Renal pelvis (tissue), 4 donors: ENCODE results near the gene B4GALT4. TPM values are rescaled to one million over a fixed set of nuclear protein-coding genes. Genes with fewer than 3 reads are reported as not detected.
"Not testable (repeated sequence)": the region's sequence is repeated elsewhere in the genome, so short reads cannot be mapped to it uniquely, and the experiment has no call there.

ENCODE experiments used
- DNase-seq: peaks from one replicate; pipeline ENCODE4 v3.0.0-alpha.2; 2013
- polyA plus RNA-seq, 3 donors: library from polyadenylated mRNA; unstranded; fragments of 120-200 nt; gene quantifications; one replicate each; pipeline ENCODE4 v1.2.1, GENCODE V29; 2013; ENCODE audit not compliant: insufficient read length in 3 of 3

The B4GALT4 gene
- polyA plus RNA-seq, 3 donors: 30.8 to 37.9 (median 31.5) TPM

DNA sequence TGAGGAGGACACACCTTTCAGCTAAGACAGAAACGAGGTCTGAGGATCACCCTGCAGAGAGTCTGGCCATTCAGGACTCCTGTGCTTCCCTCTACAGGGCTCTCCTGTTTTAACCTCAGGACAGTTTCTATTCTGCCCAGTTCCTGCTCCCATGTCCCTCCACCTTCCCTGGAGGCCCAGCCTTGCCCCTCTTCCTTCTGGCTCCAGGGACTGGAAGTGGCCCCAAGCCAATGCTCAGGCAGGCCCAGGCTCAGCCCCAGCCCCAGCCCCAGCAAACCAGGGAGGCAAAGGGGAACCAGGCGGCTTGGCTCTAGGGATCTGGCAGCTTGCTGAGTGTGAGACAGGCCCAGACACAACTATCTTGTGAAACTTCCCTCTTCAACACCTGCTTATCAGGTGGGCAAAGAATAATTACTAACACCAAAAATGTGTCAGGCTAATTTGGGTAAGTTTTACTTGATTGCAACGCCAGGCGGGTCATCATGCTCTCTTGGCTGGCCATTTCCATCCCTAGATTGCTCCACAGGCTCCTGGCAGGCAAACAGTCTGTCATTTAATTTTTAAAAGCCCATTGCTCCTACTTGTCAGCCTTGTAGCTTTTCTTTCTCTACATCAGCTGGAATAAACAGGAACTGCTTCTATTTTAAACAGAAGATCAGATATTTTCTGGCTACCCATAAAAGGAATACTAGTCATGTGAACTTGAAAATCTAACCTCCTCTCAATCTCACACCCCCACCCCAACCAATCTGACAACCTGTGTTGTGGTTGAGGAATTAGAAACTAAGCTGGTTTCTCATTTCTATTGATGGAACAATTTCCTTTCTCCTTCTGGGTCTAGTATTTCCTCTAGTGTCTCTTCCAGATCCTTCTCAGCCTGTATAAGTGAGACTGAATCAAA lies 33.8 kb downstream of the B4GALT4 start:
- no peak for DNase-seq

DNA sequence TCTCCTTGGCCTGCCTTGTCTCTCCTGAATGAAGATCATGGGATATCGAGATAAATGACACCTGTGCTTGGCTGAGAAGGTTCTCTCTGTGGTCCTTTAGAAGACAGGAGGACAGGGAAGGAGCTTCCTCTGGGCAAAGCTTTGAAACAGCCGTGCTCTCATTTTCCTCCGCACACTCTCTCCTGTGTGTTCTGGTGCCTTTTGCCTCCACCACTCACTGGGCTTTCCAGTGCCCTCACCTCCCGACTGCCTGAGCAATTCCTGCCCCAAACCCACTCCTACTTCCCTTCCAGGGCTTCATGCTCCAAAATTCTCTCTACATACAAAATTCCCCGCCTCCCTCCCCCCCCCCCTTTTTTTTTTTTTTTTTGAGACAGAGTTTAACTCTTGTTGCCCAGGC lies 35.0 kb downstream of the B4GALT4 start:
- no peak for DNase-seq

DNA sequence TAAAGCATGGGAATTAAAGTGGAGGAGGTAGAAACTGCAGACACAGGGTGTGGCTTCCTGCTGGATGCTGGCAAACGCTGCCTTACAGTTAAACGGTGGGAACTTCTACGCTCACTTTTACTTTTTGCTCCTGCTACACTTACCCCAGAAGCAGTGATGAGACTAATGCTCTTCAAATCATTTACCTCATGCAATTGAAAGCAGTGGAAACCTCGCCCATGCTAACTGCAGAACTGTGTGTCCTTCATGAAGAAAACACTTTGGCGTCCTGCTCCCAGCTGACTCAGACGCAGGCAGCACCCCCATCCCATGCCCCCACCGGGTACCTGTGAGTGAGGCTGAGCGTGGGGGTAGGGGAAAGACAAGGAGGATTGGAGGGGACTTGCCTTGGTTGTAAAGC lies 35.5 kb downstream of the B4GALT4 start:
- DNase-seq: no peak

DNA sequence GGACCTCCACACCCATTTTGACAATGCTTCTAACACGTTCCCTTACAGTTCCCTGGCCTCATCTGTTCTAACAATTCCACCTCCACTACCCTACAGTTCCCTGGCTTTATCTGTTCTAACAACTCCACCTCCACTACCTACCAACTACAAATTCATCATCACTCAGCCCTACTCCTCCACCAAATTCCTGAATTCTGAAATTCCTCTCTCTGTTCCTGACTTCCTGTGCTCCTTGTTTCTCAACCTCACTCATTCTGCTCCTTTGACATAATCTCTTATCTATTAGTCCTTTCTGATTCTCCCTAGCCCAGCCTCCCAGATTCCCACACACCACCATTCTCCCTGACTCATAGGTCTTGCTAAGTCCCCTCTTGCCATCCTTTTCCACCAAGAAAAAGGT lies 44.8 kb downstream of the B4GALT4 start:
- DNase-seq: no peak

DNA sequence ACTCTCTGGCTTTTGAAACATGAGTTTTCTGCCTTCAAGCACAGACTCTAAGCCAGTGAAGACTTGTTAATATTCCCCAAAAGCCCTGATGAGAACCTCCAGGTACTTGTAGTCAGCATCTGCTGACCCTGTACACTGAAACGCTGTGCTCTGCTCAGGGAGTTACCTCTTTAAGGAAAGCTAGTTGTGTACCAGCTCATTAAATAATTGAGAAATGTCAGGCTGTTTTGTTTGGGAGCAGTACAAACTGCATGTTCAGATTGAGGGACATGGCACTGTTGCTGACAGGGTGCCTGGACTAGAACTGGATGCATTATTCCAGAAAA lies 45.6 kb downstream of the B4GALT4 start:
- DNase-seq: no peak

DNA sequence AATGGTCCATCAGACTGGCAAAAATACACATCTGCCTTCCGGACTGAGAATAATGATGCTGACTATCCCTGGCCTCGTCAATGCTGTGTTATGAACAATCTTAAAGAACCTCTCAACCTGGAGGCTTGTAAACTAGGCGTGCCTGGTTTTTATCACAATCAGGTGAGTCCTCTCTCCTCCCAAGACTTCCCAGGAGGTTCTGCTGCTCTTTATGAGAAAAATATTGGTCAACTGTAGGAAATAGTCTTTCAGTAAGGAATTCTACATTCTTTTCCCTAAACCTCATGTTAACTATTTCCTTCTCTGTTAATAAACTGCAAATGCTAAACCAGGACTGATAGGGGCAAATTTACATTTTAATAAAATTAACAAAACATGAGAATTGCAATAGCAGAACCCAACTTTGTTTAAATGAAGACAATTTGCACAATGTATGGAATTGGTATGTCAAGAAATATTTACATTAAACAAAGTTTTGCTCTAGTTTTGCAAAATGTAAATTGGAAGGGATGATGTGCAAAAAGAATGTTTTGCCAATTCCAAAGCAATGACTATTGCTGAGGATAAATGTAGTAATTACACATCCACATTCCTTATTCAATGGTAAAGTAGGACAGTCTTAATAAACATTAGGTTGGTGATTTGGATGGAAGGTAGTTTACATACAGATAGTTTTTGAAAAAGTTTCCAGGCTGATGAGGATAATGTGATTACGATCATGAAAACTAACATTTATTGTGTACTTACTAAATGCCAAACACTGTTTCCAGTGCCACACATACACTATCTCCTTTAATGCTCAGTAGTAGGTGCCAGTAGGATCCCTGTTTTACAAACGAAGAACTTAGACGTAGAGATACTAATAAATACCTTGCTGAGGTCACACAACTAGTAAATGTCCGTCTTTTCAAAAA lies 46.2 kb downstream of the B4GALT4 start:
- no peak for DNase-seq

DNA sequence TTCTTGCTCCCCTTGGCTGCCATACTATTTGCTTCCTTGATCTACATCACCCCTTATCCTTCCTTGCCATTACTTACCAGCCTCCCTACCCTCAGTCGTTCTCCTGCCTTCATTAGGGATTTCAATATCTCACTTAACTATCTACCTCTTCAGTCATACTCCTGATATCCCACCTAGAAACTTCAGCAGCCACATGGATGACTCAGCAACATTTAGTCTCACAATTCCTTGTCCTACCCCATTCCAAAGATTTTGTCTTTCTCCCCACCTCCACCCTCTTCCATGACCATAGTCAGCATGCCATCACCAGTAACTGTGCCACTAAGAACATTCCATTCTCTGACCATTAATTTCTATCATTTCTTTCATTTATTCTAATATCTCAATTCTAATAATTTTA lies 48.9 kb downstream of the B4GALT4 start:
- DNase-seq: no peak

DNA sequence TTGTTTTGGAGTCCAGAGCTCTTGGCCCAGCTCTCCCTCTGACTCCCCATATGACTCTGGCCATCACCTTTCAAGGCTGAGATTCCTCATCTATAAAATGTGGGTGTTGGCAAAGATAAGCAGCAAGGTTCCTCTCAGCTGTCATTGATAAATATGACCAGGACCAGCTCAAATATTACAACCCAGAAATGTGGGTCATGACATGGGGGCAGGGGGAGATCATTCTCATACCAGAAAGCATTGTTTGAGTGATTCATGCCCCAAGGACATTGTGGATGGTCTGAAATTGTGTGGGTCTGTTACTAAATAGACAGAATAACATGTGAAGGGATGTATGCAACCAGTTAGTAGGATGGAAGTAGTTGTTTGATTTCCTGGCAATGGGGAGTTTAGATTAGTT lies 53.4 kb downstream of the B4GALT4 start:
- DNase-seq: no peak

DNA sequence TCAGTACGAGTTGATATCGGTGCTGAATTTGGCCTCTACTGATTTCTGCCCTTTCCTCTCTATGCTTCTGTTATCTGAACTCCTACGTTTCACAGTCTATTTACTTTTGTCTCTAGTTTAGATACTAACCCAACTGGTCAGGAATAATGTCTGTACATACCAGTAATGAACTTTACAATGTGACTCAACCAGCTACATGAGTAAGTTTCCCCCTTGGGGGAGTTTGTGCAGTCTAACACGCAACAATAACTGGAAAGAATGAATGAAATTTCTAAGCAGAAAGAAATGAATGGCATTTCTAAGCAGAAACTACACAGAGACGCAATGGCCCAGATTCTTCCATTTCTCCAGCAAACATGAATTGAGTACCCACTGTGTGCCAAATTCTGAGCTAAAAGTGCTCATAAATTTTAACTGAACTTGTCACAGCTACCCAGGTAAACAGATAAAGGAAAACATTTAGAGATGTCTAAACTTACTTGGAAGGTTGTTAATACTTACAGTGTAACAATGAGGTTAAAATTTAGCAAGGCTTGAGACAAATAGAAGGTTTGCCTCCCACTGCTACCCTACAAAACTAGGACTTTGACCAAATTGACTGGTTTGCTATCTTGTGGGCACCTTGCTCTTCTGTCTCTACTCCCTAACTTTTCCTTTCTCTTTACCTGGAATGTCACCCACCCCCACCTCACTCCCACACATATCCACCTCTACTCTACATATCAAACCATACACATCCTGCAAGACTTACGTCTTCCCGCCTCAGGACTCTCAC lies 55.7 kb downstream of the B4GALT4 start:
- no peak for DNase-seq

DNA sequence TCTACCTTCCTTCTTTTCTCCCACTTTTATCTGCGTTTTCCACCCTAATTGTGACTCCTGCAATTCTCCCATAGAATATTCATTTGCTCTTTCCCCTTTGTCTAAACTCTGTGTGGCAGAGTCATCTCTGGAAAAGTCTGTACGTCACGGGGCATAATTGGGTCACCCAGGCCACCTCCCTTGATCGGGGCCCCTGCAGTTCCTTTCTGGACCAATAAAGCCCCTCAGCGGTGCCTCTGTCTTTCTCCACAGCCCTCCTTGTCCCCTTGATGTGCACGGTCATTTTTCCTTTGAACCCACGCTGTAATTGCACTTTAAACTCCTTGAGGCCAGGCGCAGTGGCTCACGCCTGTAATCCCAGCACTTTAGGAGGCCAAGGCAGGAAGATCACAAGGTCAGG lies 56.6 kb downstream of the B4GALT4 start:
- no peak for DNase-seq

DNA sequence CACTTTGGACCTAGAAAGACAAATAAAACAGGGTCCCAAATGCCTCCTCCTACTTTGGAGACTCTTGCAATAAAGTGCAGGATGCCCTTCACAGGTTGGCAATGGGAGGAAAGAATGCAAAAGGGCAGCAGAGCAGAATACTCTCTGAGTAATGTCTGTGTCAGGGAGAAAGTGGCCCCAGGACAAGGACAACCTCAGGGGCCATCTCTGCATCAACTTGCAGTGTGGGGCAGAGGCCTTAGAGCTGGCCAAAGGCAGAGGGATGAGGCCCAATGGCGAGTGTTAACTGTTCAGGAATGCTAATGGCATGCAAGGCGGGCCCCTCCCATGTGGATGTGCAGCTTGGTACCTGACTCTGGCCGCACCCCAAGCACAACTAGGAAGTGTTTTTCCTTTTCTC lies 58.9 kb downstream of the B4GALT4 start:
- DNase-seq: no peak

DNA sequence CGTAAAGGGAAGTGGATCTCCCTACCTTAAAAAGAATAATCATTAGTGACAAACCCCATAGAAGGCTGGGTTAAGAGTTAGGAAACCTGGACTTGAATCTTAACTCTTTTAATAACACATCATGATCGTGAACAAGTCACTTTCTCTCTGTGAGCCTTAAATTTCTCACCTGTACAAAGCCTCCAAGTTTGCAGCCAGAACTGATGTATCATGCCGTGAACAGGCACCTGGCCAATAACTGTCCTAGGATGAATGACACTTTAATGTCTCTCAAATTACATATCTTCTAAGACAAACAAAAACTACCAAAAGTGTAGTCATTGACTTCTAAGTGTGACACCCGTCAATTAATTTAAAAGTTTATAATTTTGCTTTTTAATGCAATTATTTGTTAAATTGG lies 63.4 kb downstream of the B4GALT4 start:
- DNase-seq: no peak

DNA sequence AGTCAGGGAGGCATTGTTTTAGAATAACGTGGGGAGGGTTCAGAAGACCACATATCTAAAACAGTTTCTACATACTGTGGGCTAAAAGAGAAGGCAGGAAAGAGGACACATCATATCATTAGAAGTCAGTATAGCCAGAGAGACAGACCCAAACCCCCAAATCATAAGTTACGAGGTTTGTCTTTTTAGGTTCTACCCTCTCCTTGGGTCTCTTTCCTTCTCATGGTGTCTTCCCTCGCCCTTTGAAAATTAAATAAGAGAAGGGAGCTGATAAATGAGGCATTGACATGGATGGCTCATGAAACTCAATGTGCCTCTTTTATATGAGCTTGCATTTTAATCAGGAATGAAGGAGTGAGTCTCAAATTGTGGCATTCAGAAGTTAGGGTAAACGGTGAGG lies 63.9 kb downstream of the B4GALT4 start:
- DNase-seq: no peak

DNA sequence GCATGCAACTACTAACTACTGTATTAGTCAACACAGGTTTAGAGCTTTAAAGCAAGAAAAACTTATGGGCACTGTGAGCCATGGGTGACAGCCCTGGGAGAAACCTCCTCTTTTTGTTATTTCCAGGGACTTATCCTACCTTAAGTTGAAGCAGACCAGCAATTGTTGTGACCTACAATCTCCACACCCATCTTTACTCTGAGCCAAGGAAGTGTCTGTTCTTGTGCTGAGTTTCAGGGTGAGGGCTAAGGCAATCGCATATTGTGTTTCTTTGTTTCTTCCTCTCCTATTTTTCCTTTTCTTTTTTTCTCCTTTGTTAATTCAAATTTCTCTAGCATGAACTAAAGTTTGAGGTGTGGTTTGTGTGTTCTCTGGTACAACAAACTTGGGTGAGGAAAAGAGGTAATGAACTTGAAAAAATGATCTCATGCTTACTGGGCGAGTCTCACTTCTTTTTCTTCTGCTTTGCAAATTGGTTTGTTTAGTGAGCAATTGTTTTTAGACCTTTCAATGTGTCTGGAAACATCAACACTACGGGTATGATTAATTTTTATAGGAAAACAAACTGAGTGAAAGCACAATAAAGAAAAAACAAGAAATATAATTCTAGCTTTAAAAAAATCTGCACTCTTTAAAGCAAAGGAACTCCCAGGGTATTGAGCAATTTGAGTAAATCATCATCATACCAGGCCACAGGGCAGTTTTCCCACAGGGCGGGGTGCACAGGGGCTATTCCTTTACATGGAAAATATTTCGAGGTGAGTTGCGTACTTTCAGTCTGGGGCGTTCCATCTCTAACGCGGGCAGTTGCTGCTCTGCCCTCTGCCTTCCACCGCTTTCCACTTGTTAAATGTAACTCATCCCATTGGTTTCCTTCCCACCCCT lies 64.6 kb downstream of the B4GALT4 start:
- DNase-seq: no peak

DNA sequence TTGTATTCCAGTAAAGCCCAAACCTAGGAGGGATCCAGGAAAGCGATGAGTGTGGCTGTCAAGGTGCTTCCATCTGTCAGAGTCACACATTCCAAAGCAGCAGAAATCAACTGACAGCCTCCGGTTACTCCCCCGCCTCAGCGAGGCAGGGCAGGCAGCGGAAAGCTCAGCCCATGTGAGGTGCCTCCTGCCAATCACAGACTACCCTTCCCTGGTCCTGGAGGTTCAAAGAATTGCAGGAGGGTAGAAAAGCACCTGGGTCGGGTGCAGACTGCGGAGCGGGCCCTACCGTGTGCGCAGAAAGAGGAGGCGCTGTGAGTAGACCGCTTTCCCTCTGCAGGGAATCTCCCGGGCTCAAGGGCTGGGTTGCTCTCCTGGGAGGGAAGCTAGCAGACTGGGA lies 67.4 kb downstream of the B4GALT4 start, which contains the start of gene UPK1B:
UPK1B (plus strand) TSS at position 274 of the 400 bp plus-strand sequence. CDS start 13,144 bp downstream, outside the sequence.
- peak; percentile 31 for DNase-seq

DNA sequence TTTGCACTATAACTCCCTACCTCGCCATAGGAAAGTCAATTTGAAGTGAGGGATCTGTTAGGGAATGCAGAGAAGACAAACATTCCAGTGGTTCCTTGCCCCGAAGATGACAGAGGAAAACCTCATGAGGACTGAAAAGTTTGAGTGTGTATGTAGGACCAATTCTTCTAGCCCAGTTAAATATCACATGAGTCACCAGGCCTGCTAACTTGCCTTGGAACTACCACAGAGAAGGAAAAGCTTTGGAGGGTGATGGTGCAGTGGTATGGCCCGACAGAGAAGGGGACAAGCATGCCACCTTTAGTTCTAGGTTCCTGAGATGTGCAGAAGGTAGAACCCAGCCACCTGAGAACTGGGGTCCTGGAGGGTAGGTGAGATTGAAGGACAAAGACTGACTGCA lies 69.9 kb downstream of the B4GALT4 start:
- DNase-seq: no peak

DNA sequence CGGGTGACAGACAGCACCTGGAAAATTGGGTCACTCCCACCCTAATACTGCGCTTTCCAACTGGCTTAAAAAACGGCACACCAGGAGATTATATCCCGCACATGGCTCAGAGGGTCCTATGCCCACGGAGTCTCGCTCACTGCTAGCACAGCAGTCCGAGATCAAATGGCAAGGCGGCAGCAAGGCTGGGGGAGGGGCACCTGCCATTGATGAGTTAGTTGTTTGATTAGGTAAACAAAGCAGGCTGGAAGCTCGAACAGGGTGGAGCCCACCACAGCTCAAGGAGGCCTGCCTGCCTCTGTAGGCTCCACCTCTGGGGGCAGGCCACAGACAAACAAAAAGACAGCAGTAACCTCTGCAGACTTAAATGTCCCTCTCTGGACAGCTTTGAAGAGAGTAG lies 75.9 kb downstream of the B4GALT4 start:
- not testable (repeated sequence) for DNase-seq
